ENCODE results near the gene CASQ2.

The CASQ2 gene

GRCh38 chr1:115726570-115726969 is 41.9 kb downstream of the CASQ2 start:
- no peak for DNase-seq

- DNase-seq, result no peak
Observed at GRCh38 chr1:115726161-115726560, 42.4 kb downstream of the CASQ2 start.

GRCh38 chr1:115725600-115725999 is 42.9 kb downstream of the CASQ2 start:
- DNase-seq, result no peak

- DNase-seq, result no peak
Observed at GRCh38 chr1:115723756-115724155, 44.8 kb downstream of the CASQ2 start.

GRCh38 chr1:115722221-115722620 is 46.3 kb downstream of the CASQ2 start:
- no peak for DNase-seq

GRCh38 chr1:115719285-115719684 is 49.2 kb downstream of the CASQ2 start:
- no peak for DNase-seq

GRCh38 chr1:115718011-115718754 is 50.3 kb downstream of the CASQ2 start:
- no peak for DNase-seq

GRCh38 chr1:115717541-115717940 is 51.0 kb downstream of the CASQ2 start:
- DNase-seq, result peak; percentile 34

GRCh38 chr1:115714572-115715141 is 53.9 kb downstream of the CASQ2 start:
- DNase-seq, result no peak

GRCh38 chr1:115713906-115714305 is 54.6 kb downstream of the CASQ2 start:
- DNase-seq, result no peak

- no peak for DNase-seq
Observed at GRCh38 chr1:115712911-115713609, 55.5 kb downstream of the CASQ2 start.

GRCh38 chr1:115710859-115711624 is 57.5 kb downstream of the CASQ2 start:
- DNase-seq, result no peak

- peak; percentile 69 for DNase-seq
Observed at GRCh38 chr1:115706587-115707425, 61.7 kb downstream of the CASQ2 start.

GRCh38 chr1:115705963-115706362 is 62.6 kb downstream of the CASQ2 start:
- DNase-seq, result no peak

- DNase-seq, result no peak
Observed at GRCh38 chr1:115705085-115705951, 63.2 kb downstream of the CASQ2 start.

- DNase-seq, result no peak
Observed at GRCh38 chr1:115702959-115703358, 65.6 kb downstream of the CASQ2 start.

GRCh38 chr1:115701090-115701489 is 67.4 kb downstream of the CASQ2 start:
- no peak for DNase-seq

GRCh38 chr1:115697619-115698018 is 70.9 kb downstream of the CASQ2 start:
- DNase-seq, result no peak

GRCh38 chr1:115694805-115695204 is 73.7 kb downstream of the CASQ2 start:
- no peak for DNase-seq

GRCh38 chr1:115692224-115692623 is 76.3 kb downstream of the CASQ2 start:
- no peak for DNase-seq

- no peak for DNase-seq
Observed at GRCh38 chr1:115690972-115691371, 77.5 kb downstream of the CASQ2 start.

Data from hematopoietic multipotent progenitor cell treated with erythropoietin and hydrocortisone succinate and interleukin-3 and kit ligand, for 8 days (in vitro differentiated cells).